Endodermal cell (in vitro differentiated cells): ENCODE results near the gene PPP2CA. TPM values are rescaled to one million over a fixed set of nuclear protein-coding genes. Genes with fewer than 3 reads are reported as not detected.
"Not testable (repeated sequence)": the region's sequence is repeated elsewhere in the genome, so short reads cannot be mapped to it uniquely, and the experiment has no call there.

Source experiments
- DNase-seq: peaks from one replicate; pipeline ENCODE4 v3.0.0-alpha.2; 2017
- H3K27ac ChIP-seq: 2 replicates; pipeline ENCODE4 v1.5.1; 2013; ENCODE audit warnings: mild to moderate bottlenecking, low read depth, low read length, moderate library complexity
- H3K27me3 ChIP-seq: 2 replicates; pipeline ENCODE4 v1.6.1; 2013; ENCODE audit warnings: mild to moderate bottlenecking, low read length, moderate library complexity; ENCODE audit not compliant: insufficient read depth, control insufficient read depth, poor library complexity, severe bottlenecking
- H3K36me3 ChIP-seq: 2 replicates; pipeline ENCODE4 v1.7.0; 2013; ENCODE audit warnings: mild to moderate bottlenecking, low read length, moderate library complexity; ENCODE audit not compliant: control insufficient read depth, insufficient read depth
- H3K4me1 ChIP-seq: one replicate; pipeline ENCODE4 v1.7.0; 2013; ENCODE audit warnings: low read length; ENCODE audit not compliant: control insufficient read depth, insufficient read depth
- H3K4me3 ChIP-seq: 2 replicates; pipeline ENCODE4 v1.5.1; 2013; ENCODE audit warnings: mild to moderate bottlenecking, low read length, moderate library complexity
- H3K9ac ChIP-seq: 2 replicates; pipeline ENCODE4 v1.6.1; 2013; ENCODE audit warnings: mild to moderate bottlenecking, low read length, moderate library complexity; ENCODE audit not compliant: poor library complexity, severe bottlenecking; ENCODE audit errors: extremely low read depth
- H3K9me3 ChIP-seq: 2 replicates; pipeline ENCODE4 v1.6.1; 2013; ENCODE audit warnings: mild to moderate bottlenecking, low read length, moderate library complexity; ENCODE audit not compliant: control insufficient read depth
- H3K27ac Mint-ChIP-seq: 2 replicates; pipeline ENCODE4 v1.8.0; 2020; ENCODE audit warnings: mixed read lengths
- H3K27me3 Mint-ChIP-seq: 2 replicates; pipeline ENCODE4 v1.8.0; 2021; ENCODE audit warnings: mild to moderate bottlenecking, mixed read lengths; ENCODE audit not compliant: insufficient read depth
- H3K36me3 Mint-ChIP-seq: 2 replicates; pipeline ENCODE4 v1.8.0; 2020; ENCODE audit warnings: low read depth, mixed read lengths
- H3K4me1 Mint-ChIP-seq: 2 replicates; pipeline ENCODE4 v1.8.0; 2020; ENCODE audit warnings: mixed read lengths
- H3K4me3 Mint-ChIP-seq: 2 replicates; pipeline ENCODE4 v1.8.0; 2020; ENCODE audit warnings: mild to moderate bottlenecking, moderate library complexity, mixed read lengths
- H3K9me3 Mint-ChIP-seq: 2 replicates; pipeline ENCODE4 v1.8.0; 2020; ENCODE audit warnings: mild to moderate bottlenecking, mixed read lengths
- WGBS, 2 experiments: methylation state at CpG; one replicate each; pipeline versions ENCODE4 v1.1.5 to v1.1.7; 2013; ENCODE audit warnings: missing lambda C conversion rate in 2 of 2, mixed read lengths in 1 of 2; ENCODE audit not compliant: insufficient coverage in 1 of 2, insufficient read length in 1 of 2; 5-methylcytosine and 5-hydroxymethylcytosine counted together
- total RNA-seq, 2 donors: library from RNA; stranded (reverse); fragmentation: NEBNext Ultra II Directional in 1 of 2; extraction: Animal tissue kit (Norgen Biotek cat#: 25700) in 1 of 2; gene quantifications; 2 replicates in 1 of 2; 3 replicates in 1 of 2; pipeline ENCODE4 v1.2.1, GENCODE V29; 2021
- TF ChIP-seq, protein P1 (sequence below): fragments of 200-600 bp; sonication (generic); conservative IDR thresholded peaks from 2 replicates; pipeline ENCODE4 v1.5.0; 2021; ENCODE audit warnings: antibody characterized with exemption, mild to moderate bottlenecking

PPP2CA gene
- total RNA-seq, 2 donors from 2014 or later = 174 to 185 TPM

DNA sequence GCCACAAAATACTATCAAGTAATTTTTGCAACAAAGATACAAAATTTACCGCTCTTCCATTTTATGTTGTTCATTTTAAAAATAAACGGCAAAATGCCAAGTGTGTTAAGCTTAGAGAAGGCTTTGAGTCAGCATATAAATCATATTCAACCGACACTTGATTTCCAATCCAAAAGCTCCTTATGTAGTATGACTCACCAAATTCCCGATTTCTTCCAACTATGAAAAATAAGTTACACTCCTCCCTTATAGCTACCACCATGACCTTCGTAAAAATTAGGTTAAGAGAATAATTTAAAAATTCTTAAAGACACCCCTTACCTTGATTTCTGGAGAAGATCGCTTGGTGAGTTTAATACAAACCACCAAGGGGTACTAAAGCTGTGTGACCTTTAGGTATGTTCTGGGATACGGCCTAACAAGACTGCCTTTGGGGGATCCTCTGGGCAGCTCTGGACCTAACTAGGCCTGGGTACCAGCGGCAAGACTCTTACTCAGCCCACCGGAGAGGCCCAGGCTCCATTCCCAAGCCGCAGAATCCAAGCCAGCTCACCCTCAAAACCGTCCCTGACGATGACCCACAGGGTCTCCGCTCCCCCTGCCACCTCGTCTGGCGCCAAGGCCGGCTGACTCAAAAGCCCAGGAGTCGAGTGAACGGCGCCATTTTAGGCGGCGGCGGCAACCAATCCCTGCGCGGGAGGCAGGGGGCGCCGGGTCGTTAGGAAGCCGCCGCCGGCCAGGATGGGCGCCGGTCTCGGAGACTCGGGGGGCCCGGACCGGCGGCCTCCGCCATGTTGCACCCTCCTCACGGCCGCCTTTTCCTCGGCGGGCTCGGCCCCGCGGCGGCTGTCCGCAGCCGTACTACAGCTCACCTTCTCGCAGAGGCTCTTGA lies 739 bp downstream of the PPP2CA start:
- TF ChIP-seq, protein P1, sequence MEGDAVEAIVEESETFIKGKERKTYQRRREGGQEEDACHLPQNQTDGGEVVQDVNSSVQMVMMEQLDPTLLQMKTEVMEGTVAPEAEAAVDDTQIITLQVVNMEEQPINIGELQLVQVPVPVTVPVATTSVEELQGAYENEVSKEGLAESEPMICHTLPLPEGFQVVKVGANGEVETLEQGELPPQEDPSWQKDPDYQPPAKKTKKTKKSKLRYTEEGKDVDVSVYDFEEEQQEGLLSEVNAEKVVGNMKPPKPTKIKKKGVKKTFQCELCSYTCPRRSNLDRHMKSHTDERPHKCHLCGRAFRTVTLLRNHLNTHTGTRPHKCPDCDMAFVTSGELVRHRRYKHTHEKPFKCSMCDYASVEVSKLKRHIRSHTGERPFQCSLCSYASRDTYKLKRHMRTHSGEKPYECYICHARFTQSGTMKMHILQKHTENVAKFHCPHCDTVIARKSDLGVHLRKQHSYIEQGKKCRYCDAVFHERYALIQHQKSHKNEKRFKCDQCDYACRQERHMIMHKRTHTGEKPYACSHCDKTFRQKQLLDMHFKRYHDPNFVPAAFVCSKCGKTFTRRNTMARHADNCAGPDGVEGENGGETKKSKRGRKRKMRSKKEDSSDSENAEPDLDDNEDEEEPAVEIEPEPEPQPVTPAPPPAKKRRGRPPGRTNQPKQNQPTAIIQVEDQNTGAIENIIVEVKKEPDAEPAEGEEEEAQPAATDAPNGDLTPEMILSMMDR = peak; percentile 46
- H3K27ac ChIP-seq = peak overlapping the region; percentile 99

DNA sequence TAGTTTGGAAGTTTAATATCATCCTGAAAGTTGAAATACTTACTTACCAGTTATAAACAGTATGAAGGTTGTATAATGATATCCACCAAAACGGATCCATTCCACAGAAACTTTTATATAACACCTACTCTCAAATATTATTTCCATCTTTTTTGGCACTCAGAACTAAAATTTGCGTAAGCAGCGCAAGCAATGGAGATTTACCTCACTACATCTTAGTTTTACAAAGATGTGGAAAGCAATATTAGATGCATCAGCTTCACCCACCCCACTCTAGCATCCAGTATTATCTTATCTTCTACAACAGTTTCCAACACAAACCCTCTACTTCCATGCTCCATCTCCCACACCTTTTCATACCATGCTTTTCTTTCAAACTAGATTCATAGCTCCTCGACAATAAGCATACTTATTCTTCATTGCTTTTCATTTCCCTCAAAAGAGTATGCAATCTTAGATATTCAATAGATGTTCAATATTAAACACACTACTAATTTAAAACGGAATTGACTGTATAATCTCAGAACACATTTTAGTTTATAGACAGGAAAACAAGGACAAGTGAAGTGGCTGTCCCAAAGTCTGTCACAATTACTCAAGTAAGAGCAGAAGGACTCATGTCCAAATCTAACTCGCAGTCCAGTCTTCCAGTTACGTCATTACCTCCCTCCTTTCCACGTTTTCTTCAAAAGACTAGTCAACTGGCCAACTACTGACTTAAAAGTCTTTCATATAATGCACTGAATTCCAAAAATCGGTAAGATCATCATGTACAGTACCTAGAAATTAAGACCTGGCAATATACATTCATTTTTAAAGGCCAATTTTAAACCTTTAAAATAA lies 2.2 kb downstream of the PPP2CA start:
- Histone ChIP-seq H3K27me3 (no peaks in the 10 kb centered on the region), H3K9me3 (no peaks in the 10 kb centered on the region), H3K9ac (peak overlapping the region; percentile 99), H3K4me3 (peak overlapping the region; percentile 99), H3K36me3 (peaks cover 30% of the 10 kb centered on the region), H3K27ac (no peak overlapping the region), H3K4me1 (no peaks in the 10 kb centered on the region)
- Mint-ChIP-seq H3K9me3 (no peaks in the 10 kb centered on the region), H3K27me3 (peaks cover 3% of the 10 kb centered on the region), H3K36me3 (peaks cover 27% of the 10 kb centered on the region), H3K4me1 (peaks cover 51% of the 10 kb centered on the region), H3K27ac (peak overlapping the region; percentile 24), H3K4me3 (peak overlapping the region; percentile 96)
- no peak for DNase-seq
- TF ChIP-seq, protein P1 = no peak
- 50 to 56% methylated on average over 8 to 9 of the region's 9 CpGs for WGBS, 2 experiments

More for the DNA sequence above, 739 bp downstream of the PPP2CA start:
- Histone ChIP-seq H3K9ac (peak overlapping the region; percentile 99), H3K4me3 (peak overlapping the region; percentile 99), H3K36me3 (peaks cover 30% of the 10 kb centered on the region), H3K9me3 (no peaks in the 10 kb centered on the region), H3K27me3 (no peaks in the 10 kb centered on the region), H3K4me1 (no peaks in the 10 kb centered on the region)
- H3K9me3 Mint-ChIP-seq = no peaks in the 10 kb centered on the region
- peak overlapping the region; percentile 96 for H3K4me3 Mint-ChIP-seq
- DNase-seq = peak; percentile 90
- 0% methylated on average over 8 to 49 of the region's 49 CpGs for WGBS, 2 experiments
- H3K27ac Mint-ChIP-seq = peak overlapping the region; percentile 99
- H3K4me1 Mint-ChIP-seq = peaks cover 40% of the 10 kb centered on the region
- H3K27me3 Mint-ChIP-seq = peaks cover 3% of the 10 kb centered on the region
- peaks cover 25% of the 10 kb centered on the region for H3K36me3 Mint-ChIP-seq

DNA sequence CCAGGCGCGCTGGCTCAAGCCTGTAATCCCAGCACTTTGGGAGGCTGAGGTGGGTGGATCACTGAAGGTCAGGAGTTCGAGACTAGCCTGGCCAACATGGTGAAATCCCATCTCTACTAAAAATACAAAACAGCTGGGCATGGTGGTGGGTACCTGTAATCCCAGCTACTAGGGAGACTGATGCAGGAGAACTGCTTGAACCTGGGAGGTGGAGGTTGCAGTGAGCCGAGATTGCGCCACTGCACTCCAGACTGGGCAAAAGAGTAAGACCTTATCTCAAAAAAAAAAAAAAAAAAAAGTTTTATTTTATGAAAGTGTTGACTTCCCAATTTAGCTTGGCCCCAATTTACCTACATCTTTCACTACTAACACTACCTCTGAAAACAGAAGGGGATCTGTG lies 4.2 kb downstream of the PPP2CA start:
- Mint-ChIP-seq H3K36me3 (peaks cover 36% of the 10 kb centered on the region), H3K4me1 (peaks cover 41% of the 10 kb centered on the region)
- H3K4me3 ChIP-seq, H3K27me3 ChIP-seq, H3K27me3 Mint-ChIP-seq, H3K4me3 Mint-ChIP-seq, H3K9ac ChIP-seq, H3K4me1 ChIP-seq, H3K27ac Mint-ChIP-seq, H3K27ac ChIP-seq, DNase-seq, H3K9me3 ChIP-seq, H3K9me3 Mint-ChIP-seq: not testable (repeated sequence)
- peaks cover 40% of the 10 kb centered on the region for H3K36me3 ChIP-seq
- 95% methylated on average over 4 of the region's 5 CpGs; no CpG with 5 or more reads in 1 of the 2 experiments for WGBS, 2 experiments
